GM18951 (cell line): ENCODE data around the gene UBASH3B.

Experiments
- POLR2A ChIP-seq: IDR thresholded peaks from 4 replicates; pipeline ENCODE4 v1.6.1; 2011; ENCODE audit warnings: mild to moderate bottlenecking; ENCODE audit not compliant: insufficient read length, insufficient read depth; ENCODE audit errors: extremely low read depth
- in situ Hi-C: fragments of 300-500 bp; cut with MboI; formaldehyde crosslinking; loops from one replicate; pipeline ENCODE4 v1.12.0; 2022; ENCODE audit warnings: low sequenced_read_pairs, mixed read lengths, inconsistent platforms; ENCODE audit not compliant: unreplicated experiment

The UBASH3B gene

GRCh38 chr11:122656073-122656630 lies 630 bp downstream of the UBASH3B start:
- in situ Hi-C loops, result no loop called here
- no peak for TF ChIP-seq POLR2A

- in situ Hi-C loops, result no loop called here
- TF ChIP-seq POLR2A, result no peak
These were observed 1.1 kb downstream of the UBASH3B start for GRCh38 chr11:122656631-122657101.

GRCh38 chr11:122659676-122660554 lies 4.4 kb downstream of the UBASH3B start:
- no peak for TF ChIP-seq POLR2A
- in situ Hi-C loops, result no loop called here

GRCh38 chr11:122661182-122661945 lies 5.8 kb downstream of the UBASH3B start:
- TF ChIP-seq POLR2A, result no peak

GRCh38 chr11:122663056-122663740 lies 7.7 kb downstream of the UBASH3B start:
- in situ Hi-C loops, result no loop called here
- TF ChIP-seq POLR2A, result no peak

More at GRCh38 chr11:122661182-122661945, 5.8 kb downstream of the UBASH3B start:
- in situ Hi-C loops, result no loop called here

GRCh38 chr11:122663764-122664163 lies 8.2 kb downstream of the UBASH3B start:
- no peak for TF ChIP-seq POLR2A
- in situ Hi-C loops, result no loop called here

GRCh38 chr11:122664188-122664587 lies 8.7 kb downstream of the UBASH3B start:
- TF ChIP-seq POLR2A, result no peak
- in situ Hi-C loops, result no loop called here

- no peak for TF ChIP-seq POLR2A
These were observed 10.3 kb downstream of the UBASH3B start for GRCh38 chr11:122665861-122666260.

GRCh38 chr11:122666743-122667142 lies 11.2 kb downstream of the UBASH3B start:
- TF ChIP-seq POLR2A, result no peak
- in situ Hi-C loops, result no loop called here

More at GRCh38 chr11:122665861-122666260, 10.3 kb downstream of the UBASH3B start:
- in situ Hi-C loops, result no loop called here

- TF ChIP-seq POLR2A, result no peak
- in situ Hi-C loops, result no loop called here
These were observed 13.1 kb downstream of the UBASH3B start for GRCh38 chr11:122668562-122669090.

GRCh38 chr11:122670131-122670530 lies 14.6 kb downstream of the UBASH3B start:
- in situ Hi-C loops, result no loop called here

GRCh38 chr11:122671400-122671891 lies 15.9 kb downstream of the UBASH3B start:
- in situ Hi-C loops, result no loop called here
- TF ChIP-seq POLR2A, result no peak

More at GRCh38 chr11:122670131-122670530, 14.6 kb downstream of the UBASH3B start:
- no peak for TF ChIP-seq POLR2A
